NB4 (cell line): ENCODE results near the gene NT5E.

Experiments used
- DNase-seq: peaks from one replicate; pipeline ENCODE4 v3.0.0; 2010; ENCODE audit warnings: low read depth
- H3K4me3 ChIP-seq: one replicate; pipeline ENCODE4 v1.5.1; 2011; ENCODE audit warnings: mild to moderate bottlenecking, low read depth, low read length, moderate library complexity
- MYC ChIP-seq: IDR thresholded peaks from 2 replicates; pipeline ENCODE4 v1.6.1; 2011; ENCODE audit warnings: low read depth, low read length
- POLR2A ChIP-seq: IDR thresholded peaks from 2 replicates; pipeline ENCODE4 v1.6.1; 2011; ENCODE audit warnings: mild to moderate bottlenecking; ENCODE audit not compliant: insufficient read length; ENCODE audit errors: extremely low read depth
- TF ChIP-seq, protein P1 (sequence below): IDR thresholded peaks from 2 replicates; pipeline ENCODE4 v1.6.1; 2011; ENCODE audit warnings: low read depth, low read length
- TF ChIP-seq, protein P2 (sequence below): IDR thresholded peaks from one replicate; pipeline ENCODE4 v1.5.1; 2012; ENCODE audit warnings: low read depth, low read length

The NT5E gene

DNA sequence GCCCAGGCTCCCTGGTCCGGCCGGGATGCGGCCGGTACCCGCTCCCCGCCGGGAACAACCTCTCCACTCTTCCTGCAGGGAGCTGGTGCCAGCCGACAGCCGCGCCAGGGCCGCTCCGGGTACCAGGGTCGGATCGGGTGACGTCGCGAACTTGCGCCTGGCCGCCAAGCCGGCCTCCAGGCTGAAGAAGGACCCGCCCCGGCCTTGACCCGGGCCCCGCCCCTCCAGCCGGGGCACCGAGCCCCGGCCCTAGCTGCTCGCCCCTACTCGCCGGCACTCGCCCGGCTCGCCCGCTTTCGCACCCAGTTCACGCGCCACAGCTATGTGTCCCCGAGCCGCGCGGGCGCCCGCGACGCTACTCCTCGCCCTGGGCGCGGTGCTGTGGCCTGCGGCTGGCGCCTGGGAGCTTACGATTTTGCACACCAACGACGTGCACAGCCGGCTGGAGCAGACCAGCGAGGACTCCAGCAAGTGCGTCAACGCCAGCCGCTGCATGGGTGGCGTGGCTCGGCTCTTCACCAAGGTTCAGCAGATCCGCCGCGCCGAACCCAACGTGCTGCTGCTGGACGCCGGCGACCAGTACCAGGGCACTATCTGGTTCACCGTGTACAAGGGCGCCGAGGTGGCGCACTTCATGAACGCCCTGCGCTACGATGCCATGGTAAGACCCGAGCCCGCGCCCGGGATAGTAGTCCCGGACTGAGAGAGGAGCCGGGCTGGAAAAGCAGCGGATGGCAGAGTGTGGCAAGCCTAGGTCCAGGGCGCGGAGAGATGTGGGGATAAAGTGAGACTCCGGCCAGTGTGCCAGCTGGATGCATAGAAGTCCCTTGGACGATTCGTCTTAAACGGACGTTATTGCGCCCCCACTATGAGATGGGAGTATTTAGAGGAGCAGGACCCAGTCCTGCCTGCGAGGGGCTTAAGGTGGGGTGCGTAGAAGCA lies at the start of gene NT5E:
NT5E (plus strand) TSS at position 266 of the 942 bp plus-strand sequence; CDS start at position 323, 57 bp downstream.
- no peak within 1 kb of the TSS for H3K4me3 ChIP-seq
- TF ChIP-seq POLR2A (no peak), MYC (no peak)
- TF ChIP-seq, protein P1, sequence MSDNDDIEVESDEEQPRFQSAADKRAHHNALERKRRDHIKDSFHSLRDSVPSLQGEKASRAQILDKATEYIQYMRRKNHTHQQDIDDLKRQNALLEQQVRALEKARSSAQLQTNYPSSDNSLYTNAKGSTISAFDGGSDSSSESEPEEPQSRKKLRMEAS: no peak
- TF ChIP-seq, protein P2, sequence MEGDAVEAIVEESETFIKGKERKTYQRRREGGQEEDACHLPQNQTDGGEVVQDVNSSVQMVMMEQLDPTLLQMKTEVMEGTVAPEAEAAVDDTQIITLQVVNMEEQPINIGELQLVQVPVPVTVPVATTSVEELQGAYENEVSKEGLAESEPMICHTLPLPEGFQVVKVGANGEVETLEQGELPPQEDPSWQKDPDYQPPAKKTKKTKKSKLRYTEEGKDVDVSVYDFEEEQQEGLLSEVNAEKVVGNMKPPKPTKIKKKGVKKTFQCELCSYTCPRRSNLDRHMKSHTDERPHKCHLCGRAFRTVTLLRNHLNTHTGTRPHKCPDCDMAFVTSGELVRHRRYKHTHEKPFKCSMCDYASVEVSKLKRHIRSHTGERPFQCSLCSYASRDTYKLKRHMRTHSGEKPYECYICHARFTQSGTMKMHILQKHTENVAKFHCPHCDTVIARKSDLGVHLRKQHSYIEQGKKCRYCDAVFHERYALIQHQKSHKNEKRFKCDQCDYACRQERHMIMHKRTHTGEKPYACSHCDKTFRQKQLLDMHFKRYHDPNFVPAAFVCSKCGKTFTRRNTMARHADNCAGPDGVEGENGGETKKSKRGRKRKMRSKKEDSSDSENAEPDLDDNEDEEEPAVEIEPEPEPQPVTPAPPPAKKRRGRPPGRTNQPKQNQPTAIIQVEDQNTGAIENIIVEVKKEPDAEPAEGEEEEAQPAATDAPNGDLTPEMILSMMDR: no peak
- no peak for DNase-seq

DNA sequence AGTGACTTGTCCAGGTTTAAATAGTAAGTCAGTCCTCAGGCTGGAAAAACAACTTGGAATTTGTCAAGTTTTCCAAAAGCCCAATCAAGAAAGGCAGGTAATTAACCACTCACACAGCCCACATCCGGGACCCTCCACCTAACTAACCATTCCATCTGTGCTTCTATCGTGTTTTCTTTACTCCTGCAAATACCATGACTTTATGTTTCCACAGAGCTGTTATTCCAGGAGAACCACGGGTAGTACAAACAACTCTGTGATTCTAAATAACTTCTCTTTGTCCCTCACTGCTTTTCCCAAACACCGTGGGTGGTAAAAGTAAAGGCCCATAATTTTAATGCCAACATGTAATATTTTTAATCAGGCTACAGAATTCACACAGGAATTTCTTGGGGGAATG lies 49.6 kb upstream of the NT5E start:
- H3K4me3 ChIP-seq: no peak overlapping the region
- no peak for DNase-seq
- TF ChIP-seq, protein P1: no peak

DNA sequence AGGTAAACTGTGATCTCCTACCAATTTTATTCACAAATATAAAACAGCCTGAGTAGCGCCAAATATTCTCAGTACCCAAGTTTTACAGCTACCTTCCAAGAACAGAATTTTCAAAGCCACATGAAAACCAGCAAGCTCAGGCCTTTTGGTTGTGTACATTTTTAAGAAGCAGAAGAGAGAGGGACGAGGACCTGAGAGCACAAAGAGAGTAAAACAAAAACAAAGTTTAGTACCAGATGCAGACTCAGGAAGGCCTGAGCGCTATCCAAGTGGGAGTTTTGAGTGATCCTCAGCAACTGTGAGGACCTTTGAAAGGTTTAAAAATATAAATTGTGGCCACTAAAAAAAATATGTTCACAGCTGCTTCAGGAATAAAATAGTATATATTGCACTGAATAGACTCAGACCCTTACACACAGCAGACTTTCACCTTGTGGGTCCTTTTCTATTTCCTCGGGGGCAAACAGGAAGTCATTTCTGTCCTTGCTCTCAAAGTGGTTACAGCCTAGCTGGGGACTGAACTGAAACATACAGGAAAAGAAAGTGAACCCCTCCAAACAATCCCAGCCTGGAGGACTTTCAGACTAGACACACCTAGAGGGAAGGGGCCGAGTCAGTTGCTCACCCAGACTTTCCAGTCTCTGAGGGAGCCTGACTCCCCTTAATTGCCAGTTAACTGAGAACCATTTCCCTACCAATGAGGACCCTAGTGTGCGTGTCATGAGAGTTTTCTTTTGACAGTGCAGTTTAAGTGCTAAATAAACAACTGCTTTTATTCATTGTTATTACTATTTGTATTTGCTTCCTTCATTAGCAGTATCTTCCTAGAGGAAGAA lies 48.5 kb upstream of the NT5E start:
- no peak for DNase-seq
- no peak overlapping the region for H3K4me3 ChIP-seq
- TF ChIP-seq, protein P1: no peak
- TF ChIP-seq MYC: no peak
- TF ChIP-seq POLR2A: no peak
- TF ChIP-seq, protein P2: no peak

DNA sequence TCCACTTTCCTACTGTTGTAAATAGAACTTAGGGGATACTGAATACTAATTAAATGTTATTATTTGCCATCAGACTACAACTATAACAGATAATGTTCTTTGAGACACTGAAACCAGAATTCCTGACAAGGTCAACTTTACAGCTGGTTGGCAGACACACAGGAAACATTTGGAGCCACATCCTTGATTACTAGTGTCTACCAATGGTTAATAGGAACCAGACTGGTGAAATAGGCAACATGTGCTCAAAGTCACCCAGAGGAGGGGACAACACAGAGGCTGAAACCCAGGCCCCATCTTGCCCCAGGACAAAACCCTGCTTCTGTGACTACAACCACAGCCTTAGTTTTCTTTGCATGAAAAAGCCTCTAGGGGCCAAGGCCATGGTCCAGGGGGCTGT lies 47.8 kb upstream of the NT5E start:
- no peak for TF ChIP-seq POLR2A
- TF ChIP-seq, protein P2: no peak
- TF ChIP-seq MYC: no peak
- TF ChIP-seq, protein P1: no peak
- H3K4me3 ChIP-seq: no peak overlapping the region
- DNase-seq: no peak

DNA sequence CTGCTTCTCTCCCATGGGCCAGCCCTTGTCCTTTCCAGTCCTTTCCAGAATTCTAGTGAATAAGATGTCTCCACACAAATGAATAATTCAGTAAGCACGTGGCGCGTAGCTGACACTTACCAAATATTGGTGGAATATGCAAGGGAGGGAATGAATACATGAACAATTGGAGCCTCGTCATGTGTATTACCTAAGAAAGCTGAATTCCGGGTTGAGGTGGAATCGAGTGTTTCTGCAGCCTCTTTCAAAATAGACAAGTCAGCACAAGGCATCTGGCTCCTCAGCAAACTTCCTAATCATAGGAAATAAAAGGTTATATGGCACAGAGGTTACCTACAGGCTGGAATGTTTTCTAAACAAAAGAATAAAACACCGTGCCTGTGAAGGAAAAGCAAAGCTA lies 47.0 kb upstream of the NT5E start:
- TF ChIP-seq, protein P1: no peak
- no peak for TF ChIP-seq MYC
- TF ChIP-seq POLR2A: no peak
- TF ChIP-seq, protein P2: no peak
- H3K4me3 ChIP-seq: no peak overlapping the region
- no peak for DNase-seq
